ENCODE results near the gene HSD17B12. TPM values are rescaled to one million over a fixed set of nuclear protein-coding genes. Genes with fewer than 3 reads are reported as not detected.

Gene HSD17B12
- total and polyA plus RNA-seq, 2 of the 13 experiments (the other 11 are each of a cell fraction or from before 2014, with no cell fraction given): 50.3 to 117 TPM

GRCh38 chr11:43784866-43785265 lies 104.3 kb downstream of the HSD17B12 start:
- Histone ChIP-seq H3K36me3 (replicated peaks in 1 of 2; ENCODE audit: control insufficient read depth in 1 of 2, insufficient read depth in 2 of 2, low read length in 2 of 2) (peaks cover 0 to 20% of the 10 kb centered on the region in 2 experiments; a peak in 3 of 5 replicates), H3K79me2 (ENCODE audit: insufficient read depth, low read length) (peaks cover 13% of the 10 kb centered on the region), H3K9ac (ENCODE audit: insufficient read depth, low read depth, low read length) (no peak overlapping the region), H3K27me3 (ENCODE audit: control insufficient read depth in 1 of 2, insufficient read depth in 2 of 2, low read length in 2 of 2) (no peaks in the 10 kb centered on the region), H3K27ac (ENCODE audit: extremely low read length, insufficient read depth, low read length) (no peak overlapping the region), H3K4me2 (ENCODE audit: low read depth, low read length) (no peak overlapping the region), H3K4me3 (replicated peaks in 1 of 3; ENCODE audit: insufficient read depth in 1 of 3, low read depth in 2 of 3, low read length in 3 of 3) (no peak overlapping the region), H2AFZ (ENCODE audit: low read length) (no peak overlapping the region), H4K20me1 (ENCODE audit: insufficient read depth, low read length) (0 out of 2 replicates have a peak, but pooled peaks cover 4% of the 10 kb centered on the region), H3K9me3 (ENCODE audit: low read length) (no peaks in the 10 kb centered on the region), H3K4me1 (ENCODE audit: insufficient read depth, low read length) (no peaks in the 10 kb centered on the region)
- no peak for DNase-seq (ENCODE audit: low spot score)
- FAIRE-seq: no peak
- POLR2A ChIA-PET: no interaction called here
- in situ Hi-C loops (cut with HindIII; ENCODE audit: extremely low pct_ligation_motif_present, low pct_unique_long_range_greater_than_20kb): no loop called here
- TF ChIP-seq ZBTB10 (CRISPR knock-in tag; IDR thresholded peaks at IDR 0.05; ENCODE audit: borderline replicate concordance) (no peak), ZNF280B (CRISPR knock-in tag; IDR thresholded peaks at IDR 0.05; ENCODE audit: borderline replicate concordance) (no peak), ZSCAN9 (CRISPR knock-in tag; IDR thresholded peaks at IDR 0.05; ENCODE audit: borderline replicate concordance) (no peak)
- CTCF ChIA-PET (ENCODE audit: low intra/inter-chr PET ratio, low total read pairs): no interaction called here
- intact Hi-C loops (cut with micrococcal nuclease; ENCODE audit: unreplicated experiment): no loop called here
- BruUV-seq (replicated peaks): no TSS peak
- WGBS (ENCODE audit: low lambda C conversion rate): 98% methylated on average over 2 of the region's 2 CpGs
- ATAC-seq: no peak

DNA sequence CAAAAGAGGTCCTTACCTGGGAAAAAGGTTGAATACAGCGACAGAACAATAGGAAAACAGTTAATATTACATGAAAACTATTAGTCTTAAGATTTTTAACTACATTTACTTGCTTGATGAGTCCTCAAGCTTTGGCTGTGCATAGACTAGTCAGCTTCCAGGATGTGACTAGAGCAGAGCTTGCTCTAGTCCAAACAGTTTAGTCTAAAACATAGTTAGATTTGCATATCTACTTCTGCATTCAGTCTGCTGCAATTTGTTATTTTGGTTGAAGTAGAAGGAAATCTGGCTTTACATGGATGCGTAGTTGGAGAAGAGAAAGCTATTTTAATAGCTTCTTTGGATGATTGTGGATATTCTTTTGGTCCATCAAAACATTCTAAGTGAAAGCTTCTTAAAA lies 104.8 kb downstream of the HSD17B12 start:
- Histone ChIP-seq H3K4me1 (ENCODE audit: insufficient read depth, low read length) (no peaks in the 10 kb centered on the region), H3K9me3 (ENCODE audit: low read length) (no peaks in the 10 kb centered on the region), H4K20me1 (ENCODE audit: insufficient read depth, low read length) (0 out of 2 replicates have a peak, but pooled peaks cover 4% of the 10 kb centered on the region), H3K36me3 (replicated peaks in 1 of 2; ENCODE audit: control insufficient read depth in 1 of 2, insufficient read depth in 2 of 2, low read length in 2 of 2) (peaks cover 0 to 18% of the 10 kb centered on the region in 2 experiments; a peak in 3 of 5 replicates), H3K79me2 (ENCODE audit: insufficient read depth, low read length) (peaks cover 13% of the 10 kb centered on the region), H2AFZ (ENCODE audit: low read length) (no peak overlapping the region), H3K27ac (ENCODE audit: extremely low read length, insufficient read depth, low read length) (no peak overlapping the region), H3K27me3 (ENCODE audit: control insufficient read depth in 1 of 2, insufficient read depth in 2 of 2, low read length in 2 of 2) (no peaks in the 10 kb centered on the region), H3K9ac (ENCODE audit: insufficient read depth, low read depth, low read length) (no peak overlapping the region), H3K4me3 (replicated peaks in 1 of 3; ENCODE audit: insufficient read depth in 1 of 3, low read depth in 2 of 3, low read length in 3 of 3) (no peak overlapping the region), H3K4me2 (ENCODE audit: low read depth, low read length) (no peak overlapping the region)
- no TSS peak for BruUV-seq (replicated peaks)
- ATAC-seq (no peak), DNase-seq (ENCODE audit: low spot score) (no peak), FAIRE-seq (no peak)
- WGBS (ENCODE audit: low lambda C conversion rate): 100% methylated on average over 2 of the region's 2 CpGs
- ChIA-PET POLR2A (no interaction called here), CTCF (ENCODE audit: low intra/inter-chr PET ratio, low total read pairs) (no interaction called here)
- in situ Hi-C loops (cut with HindIII; ENCODE audit: extremely low pct_ligation_motif_present, low pct_unique_long_range_greater_than_20kb) (no loop called here), intact Hi-C loops (cut with micrococcal nuclease; ENCODE audit: unreplicated experiment) (no loop called here)
- TF ChIP-seq EED (CRISPR knock-in tag; IDR thresholded peaks at IDR 0.05): no peak
- TF ChIP-seq ONECUT2 (CRISPR knock-in tag; IDR thresholded peaks at IDR 0.05): no peak
- no peak for TF ChIP-seq SP4 (CRISPR knock-in tag; IDR thresholded peaks at IDR 0.05)
